ENCODE results near the gene EEFSEC. TPM values are rescaled to one million over a fixed set of nuclear protein-coding genes. Genes with fewer than 3 reads are reported as not detected.

Gene EEFSEC
- total and polyA plus RNA-seq, 2 of the 8 experiments (the other 6 are each of a cell fraction or from before 2014, with no cell fraction given): 13.1 to 19.8 TPM

GRCh38 chr3:128369121-128369703 is 215.9 kb downstream of the EEFSEC start (continued):
- TF ChIP-seq EZH2 (IDR thresholded peaks at IDR 0.05; ENCODE audit: low read depth, low read length, severe bottlenecking) (no peak), CBX5 (IDR thresholded peaks at IDR 0.05; ENCODE audit: low read depth, low read length) (no peak)
